ENCODE results near the gene ZNF76. TPM values are rescaled to one million over a fixed set of nuclear protein-coding genes. Genes with fewer than 3 reads are reported as not detected.

ZNF76 gene
- total and polyA plus RNA-seq, 9 of the 15 experiments (the other 6 are each of a cell fraction or from before 2014, with no cell fraction given), result 1.2 to 17.8 (median 10.7) TPM

GRCh38 chr6:35258858-35259193 lies 709 bp upstream of the ZNF76 start (continued):
- TF ChIP-seq ZNF699 (CRISPR knock-in tag; IDR thresholded peaks at IDR 0.05; ENCODE audit: insufficient replicate concordance) (no peak), SP1 (CRISPR knock-in tag; IDR thresholded peaks at IDR 0.05) (no peak), ERF (CRISPR knock-in tag; IDR thresholded peaks at IDR 0.05) (no peak), E2F6 (IDR thresholded peaks at IDR 0.05; ENCODE audit: borderline replicate concordance in 1 of 2, extremely low read depth in 1 of 2, insufficient read depth in 1 of 2, insufficient read length in 1 of 2, low read depth in 1 of 2, low read length in 1 of 2, poor library complexity in 1 of 2, severe bottlenecking in 1 of 2) (peak in 1 of 2 experiments; percentile 60), SRSF3 (IDR thresholded peaks at IDR 0.05; ENCODE audit: insufficient read depth, low read length) (no peak), PPARD (CRISPR knock-in tag; IDR thresholded peaks at IDR 0.05) (no peak), CCAR2 (IDR thresholded peaks at IDR 0.05; ENCODE audit: low read depth, low read length) (no peak), ZNF24 (IDR thresholded peaks at IDR 0.05) (no peak), SNIP1 (IDR thresholded peaks at IDR 0.05; ENCODE audit: low read depth) (peak; percentile 66; the same call in 1 of the 2 replicates), HNRNPLL (IDR thresholded peaks at IDR 0.05; ENCODE audit: low read depth, low read length, poor library complexity, severe bottlenecking) (no peak), ZKSCAN8 (CRISPR knock-in tag; IDR thresholded peaks at IDR 0.05) (no peak), HOXB6 (CRISPR knock-in tag; IDR thresholded peaks at IDR 0.05; ENCODE audit: borderline replicate concordance) (no peak), SUPT5H (IDR thresholded peaks at IDR 0.05) (no peak), PTBP1 (IDR thresholded peaks at IDR 0.05; ENCODE audit: low read depth, low read length) (no peak), RB1 (IDR thresholded peaks at IDR 0.05; ENCODE audit: low read depth) (peak; percentile 8; the same call in 1 of the 2 replicates), ZBED1 (IDR thresholded peaks at IDR 0.05) (no peak), BRD9 (IDR thresholded peaks at IDR 0.05; ENCODE audit: low read depth, partially characterized antibody) (no peak), CEBPG (CRISPR knock-in tag; IDR thresholded peaks at IDR 0.05) (no peak), CEBPG (tag; conservative IDR thresholded peaks at IDR 0.05 in 1 of 2, IDR thresholded peaks at IDR 0.05 in 1 of 2) (no peak; a peak in 1 of 4 replicates), DNMT1 (IDR thresholded peaks at IDR 0.05) (no peak), NFATC3 (IDR thresholded peaks at IDR 0.05) (peak; percentile 80; the same call in 1 of the 2 replicates), SRSF7 (optimal IDR thresholded peaks at IDR 0.05; ENCODE audit: low read depth, low read length) (no peak)
- TF ChIP-seq, protein P1, sequence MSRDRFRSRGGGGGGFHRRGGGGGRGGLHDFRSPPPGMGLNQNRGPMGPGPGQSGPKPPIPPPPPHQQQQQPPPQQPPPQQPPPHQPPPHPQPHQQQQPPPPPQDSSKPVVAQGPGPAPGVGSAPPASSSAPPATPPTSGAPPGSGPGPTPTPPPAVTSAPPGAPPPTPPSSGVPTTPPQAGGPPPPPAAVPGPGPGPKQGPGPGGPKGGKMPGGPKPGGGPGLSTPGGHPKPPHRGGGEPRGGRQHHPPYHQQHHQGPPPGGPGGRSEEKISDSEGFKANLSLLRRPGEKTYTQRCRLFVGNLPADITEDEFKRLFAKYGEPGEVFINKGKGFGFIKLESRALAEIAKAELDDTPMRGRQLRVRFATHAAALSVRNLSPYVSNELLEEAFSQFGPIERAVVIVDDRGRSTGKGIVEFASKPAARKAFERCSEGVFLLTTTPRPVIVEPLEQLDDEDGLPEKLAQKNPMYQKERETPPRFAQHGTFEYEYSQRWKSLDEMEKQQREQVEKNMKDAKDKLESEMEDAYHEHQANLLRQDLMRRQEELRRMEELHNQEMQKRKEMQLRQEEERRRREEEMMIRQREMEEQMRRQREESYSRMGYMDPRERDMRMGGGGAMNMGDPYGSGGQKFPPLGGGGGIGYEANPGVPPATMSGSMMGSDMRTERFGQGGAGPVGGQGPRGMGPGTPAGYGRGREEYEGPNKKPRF (IDR thresholded peaks at IDR 0.05; ENCODE audit: low read depth, low read length), result no peak
- TF ChIP-seq, protein P2, sequence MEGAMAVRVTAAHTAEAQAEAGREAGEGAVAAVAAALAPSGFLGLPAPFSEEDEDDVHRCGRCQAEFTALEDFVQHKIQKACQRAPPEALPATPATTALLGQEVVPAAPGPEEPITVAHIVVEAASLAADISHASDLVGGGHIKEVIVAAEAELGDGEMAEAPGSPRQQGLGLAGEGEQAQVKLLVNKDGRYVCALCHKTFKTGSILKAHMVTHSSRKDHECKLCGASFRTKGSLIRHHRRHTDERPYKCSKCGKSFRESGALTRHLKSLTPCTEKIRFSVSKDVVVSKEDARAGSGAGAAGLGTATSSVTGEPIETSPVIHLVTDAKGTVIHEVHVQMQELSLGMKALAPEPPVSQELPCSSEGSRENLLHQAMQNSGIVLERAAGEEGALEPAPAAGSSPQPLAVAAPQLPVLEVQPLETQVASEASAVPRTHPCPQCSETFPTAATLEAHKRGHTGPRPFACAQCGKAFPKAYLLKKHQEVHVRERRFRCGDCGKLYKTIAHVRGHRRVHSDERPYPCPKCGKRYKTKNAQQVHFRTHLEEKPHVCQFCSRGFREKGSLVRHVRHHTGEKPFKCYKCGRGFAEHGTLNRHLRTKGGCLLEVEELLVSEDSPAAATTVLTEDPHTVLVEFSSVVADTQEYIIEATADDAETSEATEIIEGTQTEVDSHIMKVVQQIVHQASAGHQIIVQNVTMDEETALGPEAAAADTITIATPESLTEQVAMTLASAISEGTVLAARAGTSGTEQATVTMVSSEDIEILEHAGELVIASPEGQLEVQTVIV (CRISPR knock-in tag; IDR thresholded peaks at IDR 0.05; ENCODE audit: borderline replicate concordance), result no peak

Measured in K562 (cell line).